H1 (cell line): ENCODE results near the gene METTL14.

Source experiments
- EP300 ChIP-seq, 2 experiments: IDR thresholded peaks; 1 replicate in 1 of 2; 2 replicates in 1 of 2; pipeline ENCODE4 v1.6.1; 2011 to 2012; ENCODE audit warnings: low read depth in 2 of 2, low read length in 2 of 2, mild to moderate bottlenecking in 2 of 2, borderline replicate concordance in 1 of 2, inconsistent platforms in 1 of 2, moderate library complexity in 1 of 2
- MAX ChIP-seq: IDR thresholded peaks from 2 replicates; pipeline ENCODE4 v1.6.1; 2012; ENCODE audit warnings: inconsistent platforms
- YY1 ChIP-seq: IDR thresholded peaks from 2 replicates; pipeline ENCODE4 v1.6.1; 2011; ENCODE audit warnings: low read depth, mild to moderate bottlenecking, low read length

- no peak for TF ChIP-seq YY1
- no peak for TF ChIP-seq MAX
- no peak for TF ChIP-seq EP300 (IDR thresholded peaks at IDR 0.05; ENCODE audit: borderline replicate concordance in 1 of 2, low read depth in 2 of 2, low read length in 2 of 2)
Measured at GRCh38 chr4:118760092-118760491, 74.9 kb downstream of the METTL14 start.
